ENCODE results near the gene FSD1L.

- no peak for TF ChIP-seq EZH2phosphoT487 (IDR thresholded peaks at IDR 0.05; ENCODE audit: low read length)
- no peak for TF ChIP-seq CTCF (IDR thresholded peaks at IDR 0.05; ENCODE audit: low read length)
- no peak for TF ChIP-seq EZH2 (optimal IDR thresholded peaks at IDR 0.05; ENCODE audit: low read depth, low read length)
Measured at GRCh38 chr9:105416840-105417239, 31.0 kb upstream of the FSD1L start.
